Heart left ventricle (tissue), 13 donors: ENCODE measurements around the gene FBL.

Source experiments
- CTCF ChIP-seq, 12 donors: fragments of 200-600 bp; sonication (generic) in 4 of 12; IDR thresholded peaks; one replicate each; pipeline versions ENCODE4 v1.5.0 to v1.8.0; 2018 to 2022; ENCODE audit warnings: antibody characterized with exemption in 12 of 12, mild to moderate bottlenecking in 5 of 12
- POLR2A ChIP-seq, 2 donors: fragments of 450-650 bp; IDR thresholded peaks; one replicate each; pipeline ENCODE4 v1.6.1; 2017; ENCODE audit warnings: antibody characterized with exemption in 2 of 2, mild to moderate bottlenecking in 2 of 2, moderate library complexity in 2 of 2
- donor health status: ischemic (EF 13 %, LVEDD 7.1; RV severe dilation, severe dysfunction).
- donor health status: DM: no; HTN: yes; CAD: no.
- donor health status: DM: no; HTN: no; CAD: no.
- donor health status: ischemic (EF 25% LVEDD 6.9; RV normal size, moderate dysfunction).
- donor health status: ischemic (EF 25% LVEDD 5.7; RV mildly dilated, moderate dysfunction).
- donor health status: ischemic (EF 35%, LVEDD 5.7; RV mildly dilated, moderate dysfunction).
- donor health status: nonischemic (EF 11% LVEDD 7.7; RV severe dilation, severe dysfunction).
- donor health status: DM: yes; HTN: yes; CAD: no.
- donor health status: PGD.
- donor health status: ischemic (EF 29% LVEDD 5.4; RV normal size, mild dysfunction).
- donor health status: nonischemic (EF 23%, LVEDD 6.1; RV moderate dilation, normal function).

DNA sequence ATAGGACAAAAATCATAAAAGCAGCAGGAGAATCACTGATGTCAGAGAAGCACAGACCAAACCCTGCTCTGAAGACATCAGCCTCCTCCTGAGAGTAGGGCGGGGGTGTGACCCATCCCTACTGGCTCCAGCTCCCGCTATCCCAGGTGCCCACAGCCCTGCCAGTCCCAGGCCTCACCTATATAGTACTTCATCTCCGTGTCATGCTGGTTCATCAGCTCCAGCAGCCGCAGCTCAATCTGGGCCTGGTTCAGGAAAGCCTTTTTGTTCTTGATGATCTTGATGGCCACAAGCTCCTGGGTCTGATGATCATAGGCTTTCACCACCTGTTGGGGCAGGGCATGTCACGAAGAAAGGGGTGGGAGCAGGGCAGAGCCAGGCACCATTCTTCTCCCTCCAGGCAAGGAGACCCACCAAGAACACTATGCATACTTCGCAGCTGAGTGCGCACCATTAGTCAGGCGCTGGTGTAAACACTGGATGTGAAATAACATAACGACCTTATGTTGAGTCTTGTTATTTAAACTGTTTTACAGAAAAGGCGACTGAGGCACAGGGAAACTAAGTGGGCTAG, 16.4 kb downstream of the FBL start:
- TF ChIP-seq CTCF (IDR thresholded peaks at IDR 0.05) (no peak), POLR2A (IDR thresholded peaks at IDR 0.05) (no peak)
